HepG2 (cell line): ENCODE data around the gene YIF1A. TPM values are rescaled to one million over a fixed set of nuclear protein-coding genes. Genes with fewer than 3 reads are reported as not detected.

ENCODE experiments used
- ARHGAP35 ChIP-seq: sonication (generic); formaldehyde crosslinking; IDR thresholded peaks from 2 replicates; pipeline ENCODE4 v1.9.0; 2022; ENCODE audit warnings: mild to moderate bottlenecking, inconsistent platforms, moderate library complexity, missing genetic modification reagents, borderline replicate concordance
- ARID2 ChIP-seq: sonication (generic); formaldehyde crosslinking; IDR thresholded peaks from 2 replicates; pipeline ENCODE4 v1.8.1; 2022; ENCODE audit warnings: mild to moderate bottlenecking, missing genetic modification reagents, borderline replicate concordance
- DNMT1 ChIP-seq: sonication (generic); formaldehyde crosslinking; IDR thresholded peaks from 2 replicates; pipeline ENCODE4 v1.5.1; 2020; ENCODE audit warnings: mild to moderate bottlenecking, missing genetic modification reagents
- HMG20A ChIP-seq: IDR thresholded peaks from 2 replicates; pipeline ENCODE4 v1.6.1; 2016; ENCODE audit warnings: borderline replicate concordance
- MBNL3 ChIP-seq: fragments of 250-450 bp; sonication (Bioruptor Pico); conservative IDR thresholded peaks from 2 replicates; pipeline ENCODE4 v1.8.0; 2022; ENCODE audit warnings: mild to moderate bottlenecking, inconsistent platforms
- NR2C2 ChIP-seq: sonication (generic); formaldehyde crosslinking; IDR thresholded peaks from 2 replicates; pipeline ENCODE4 v1.4.0; 2020; ENCODE audit warnings: missing genetic modification reagents, mild to moderate bottlenecking, moderate library complexity, borderline replicate concordance
- YY1 ChIP-seq: IDR thresholded peaks from 2 replicates; pipeline ENCODE4 v1.6.1; 2011; ENCODE audit warnings: low read length, low read depth, moderate library complexity, mild to moderate bottlenecking; ENCODE audit not compliant: insufficient read depth, insufficient replicate concordance
- ZNF354B ChIP-seq: sonication (generic); formaldehyde crosslinking; IDR thresholded peaks from 2 replicates; pipeline ENCODE4 v1.8.0; 2022; ENCODE audit warnings: mild to moderate bottlenecking, missing genetic modification reagents
- ZNF501 ChIP-seq: sonication (generic); formaldehyde crosslinking; IDR thresholded peaks from 2 replicates; pipeline ENCODE4 v1.5.1; 2020; ENCODE audit warnings: mild to moderate bottlenecking, moderate library complexity, missing genetic modification reagents
- ZNF777 ChIP-seq: sonication (generic); formaldehyde crosslinking; IDR thresholded peaks from 2 replicates; pipeline ENCODE4 v1.4.0; 2020; ENCODE audit warnings: missing genetic modification reagents
- ZNF850 ChIP-seq: sonication (generic); formaldehyde crosslinking; conservative IDR thresholded peaks from 2 replicates; pipeline ENCODE4 v1.9.0; 2021; ENCODE audit warnings: mild to moderate bottlenecking, missing genetic modification reagents
- ZNF883 ChIP-seq: sonication (generic); formaldehyde crosslinking; IDR thresholded peaks from 2 replicates; pipeline ENCODE4 v1.5.1; 2020; ENCODE audit warnings: mild to moderate bottlenecking, missing genetic modification reagents; ENCODE audit errors: not compliant biosample characterization
- polyA plus RNA-seq, 8 experiments: library from polyadenylated mRNA; depleted of rRNA in 3 of 8; stranded (reverse) in 7 of 8; unstranded in 1 of 8; fragments of >200 nt; fragmentation: Illumina TruSeq in 4 of 8; extraction: Trizol in 4 of 8; gene quantifications; 2 replicates each; pipeline versions ENCODE4 v1.2.1 to v1.2.3, GENCODE V29; 2011 to 2016; ENCODE audit warnings: low read depth in 4 of 8, missing spikeins in 1 of 8, mixed read lengths in 1 of 8; ENCODE audit not compliant: insufficient read depth in 1 of 8
- total RNA-seq, 5 experiments: library from RNA; depleted of rRNA; stranded (reverse); fragments of >200 nt; fragmentation: Illumina TruSeq; extraction: Trizol; gene quantifications; 2 replicates each; pipeline ENCODE4 v1.2.3, GENCODE V29; 2016; ENCODE audit warnings: low read depth in 1 of 5
- TF ChIP-seq, protein P1 (sequence below): sonication (generic); formaldehyde crosslinking; IDR thresholded peaks from 2 replicates; pipeline ENCODE4 v1.5.1; 2020; ENCODE audit warnings: missing genetic modification reagents, mild to moderate bottlenecking, borderline replicate concordance
- TF ChIP-seq, protein P2 (sequence below): sonication (generic); formaldehyde crosslinking; IDR thresholded peaks from 2 replicates; pipeline ENCODE4 v1.4.0; 2020; ENCODE audit warnings: mild to moderate bottlenecking, missing genetic modification reagents, borderline replicate concordance
- TF ChIP-seq, protein P3 (sequence below): sonication (generic); formaldehyde crosslinking; IDR thresholded peaks from 2 replicates; pipeline ENCODE4 v1.4.0; 2020; ENCODE audit warnings: missing genetic modification reagents
- TF ChIP-seq, protein P4 (sequence below): sonication (generic); formaldehyde crosslinking; IDR thresholded peaks from 2 replicates; pipeline ENCODE4 v1.4.0; 2020; ENCODE audit warnings: missing genetic modification reagents
- TF ChIP-seq, protein P5 (sequence below): sonication (generic); formaldehyde crosslinking; IDR thresholded peaks from 2 replicates; pipeline ENCODE4 v1.8.0; 2022; ENCODE audit warnings: missing genetic modification reagents, mild to moderate bottlenecking, moderate library complexity, borderline replicate concordance

Gene YIF1A
- total and polyA plus RNA-seq, 2 of the 13 experiments (the other 11 are each of a cell fraction or from before 2014, with no cell fraction given) = 133 to 145 TPM

DNA sequence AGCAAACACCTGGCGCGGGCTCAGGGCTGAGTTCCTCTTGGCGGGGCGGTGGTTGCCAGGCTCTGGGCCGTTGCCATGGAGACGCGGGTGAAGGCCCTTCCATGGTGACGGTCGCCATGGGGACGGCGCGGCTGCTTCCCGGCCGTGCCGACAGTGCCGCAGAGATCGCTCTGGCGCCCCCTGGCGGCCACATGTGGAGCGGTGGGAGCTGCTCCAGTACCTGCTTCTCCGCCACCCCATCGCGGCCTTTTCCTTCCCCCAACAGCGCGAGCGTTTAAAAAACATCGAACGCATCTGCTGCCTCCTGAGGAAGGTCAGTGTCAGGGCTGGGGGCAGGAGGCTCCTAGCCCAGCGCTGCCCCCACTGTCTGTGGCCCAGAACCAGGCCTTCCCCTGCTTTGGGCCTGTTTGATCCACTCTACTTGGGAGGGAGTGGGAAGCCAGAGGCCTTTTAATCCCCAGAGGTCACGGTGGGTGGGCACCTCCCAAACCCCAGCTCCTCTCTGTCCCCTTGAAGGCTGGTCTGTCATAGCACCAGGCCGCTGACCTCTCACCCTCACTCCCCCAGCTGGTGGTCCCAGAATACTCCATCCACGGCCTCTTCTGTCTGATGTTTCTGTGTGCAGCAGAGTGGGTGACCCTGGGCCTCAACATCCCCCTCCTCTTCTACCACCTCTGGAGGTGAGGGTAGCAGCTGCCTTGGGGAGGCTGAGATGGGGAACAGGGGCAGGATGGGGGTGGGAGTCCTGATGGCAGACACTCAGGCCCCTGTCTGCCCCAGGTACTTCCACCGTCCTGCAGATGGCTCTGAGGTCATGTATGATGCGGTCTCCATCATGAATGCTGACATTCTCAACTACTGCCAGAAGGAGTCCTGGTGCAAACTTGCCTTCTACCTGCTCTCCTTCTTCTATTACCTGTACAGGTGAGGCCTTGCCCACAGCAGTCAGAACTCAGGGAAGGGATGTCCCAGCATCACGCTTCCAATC lies 6.2 kb downstream of the YIF1A start (continued):
- TF ChIP-seq MBNL3 (CRISPR knock-in tag) = no peak
- TF ChIP-seq, protein P1, sequence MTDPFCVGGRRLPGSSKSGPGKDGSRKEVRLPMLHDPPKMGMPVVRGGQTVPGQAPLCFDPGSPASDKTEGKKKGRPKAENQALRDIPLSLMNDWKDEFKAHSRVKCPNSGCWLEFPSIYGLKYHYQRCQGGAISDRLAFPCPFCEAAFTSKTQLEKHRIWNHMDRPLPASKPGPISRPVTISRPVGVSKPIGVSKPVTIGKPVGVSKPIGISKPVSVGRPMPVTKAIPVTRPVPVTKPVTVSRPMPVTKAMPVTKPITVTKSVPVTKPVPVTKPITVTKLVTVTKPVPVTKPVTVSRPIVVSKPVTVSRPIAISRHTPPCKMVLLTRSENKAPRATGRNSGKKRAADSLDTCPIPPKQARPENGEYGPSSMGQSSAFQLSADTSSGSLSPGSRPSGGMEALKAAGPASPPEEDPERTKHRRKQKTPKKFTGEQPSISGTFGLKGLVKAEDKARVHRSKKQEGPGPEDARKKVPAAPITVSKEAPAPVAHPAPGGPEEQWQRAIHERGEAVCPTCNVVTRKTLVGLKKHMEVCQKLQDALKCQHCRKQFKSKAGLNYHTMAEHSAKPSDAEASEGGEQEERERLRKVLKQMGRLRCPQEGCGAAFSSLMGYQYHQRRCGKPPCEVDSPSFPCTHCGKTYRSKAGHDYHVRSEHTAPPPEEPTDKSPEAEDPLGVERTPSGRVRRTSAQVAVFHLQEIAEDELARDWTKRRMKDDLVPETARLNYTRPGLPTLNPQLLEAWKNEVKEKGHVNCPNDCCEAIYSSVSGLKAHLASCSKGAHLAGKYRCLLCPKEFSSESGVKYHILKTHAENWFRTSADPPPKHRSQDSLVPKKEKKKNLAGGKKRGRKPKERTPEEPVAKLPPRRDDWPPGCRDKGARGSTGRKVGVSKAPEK (CRISPR knock-in tag) = 0 out of 2 replicates have a peak, but pooled peaks have one; percentile 46
- TF ChIP-seq, protein P2, sequence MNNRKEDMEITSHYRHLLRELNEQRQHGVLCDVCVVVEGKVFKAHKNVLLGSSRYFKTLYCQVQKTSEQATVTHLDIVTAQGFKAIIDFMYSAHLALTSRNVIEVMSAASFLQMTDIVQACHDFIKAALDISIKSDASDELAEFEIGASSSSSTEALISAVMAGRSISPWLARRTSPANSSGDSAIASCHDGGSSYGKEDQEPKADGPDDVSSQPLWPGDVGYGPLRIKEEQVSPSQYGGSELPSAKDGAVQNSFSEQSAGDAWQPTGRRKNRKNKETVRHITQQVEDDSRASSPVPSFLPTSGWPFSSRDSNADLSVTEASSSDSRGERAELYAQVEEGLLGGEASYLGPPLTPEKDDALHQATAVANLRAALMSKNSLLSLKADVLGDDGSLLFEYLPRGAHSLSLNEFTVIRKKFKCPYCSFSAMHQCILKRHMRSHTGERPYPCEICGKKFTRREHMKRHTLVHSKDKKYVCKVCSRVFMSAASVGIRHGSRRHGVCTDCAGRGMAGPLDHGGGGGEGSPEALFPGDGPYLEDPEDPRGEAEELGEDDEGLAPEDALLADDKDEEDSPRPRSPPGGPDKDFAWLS (CRISPR knock-in tag) = no peak
- TF ChIP-seq YY1 = peak; percentile 61
- TF ChIP-seq, protein P3, sequence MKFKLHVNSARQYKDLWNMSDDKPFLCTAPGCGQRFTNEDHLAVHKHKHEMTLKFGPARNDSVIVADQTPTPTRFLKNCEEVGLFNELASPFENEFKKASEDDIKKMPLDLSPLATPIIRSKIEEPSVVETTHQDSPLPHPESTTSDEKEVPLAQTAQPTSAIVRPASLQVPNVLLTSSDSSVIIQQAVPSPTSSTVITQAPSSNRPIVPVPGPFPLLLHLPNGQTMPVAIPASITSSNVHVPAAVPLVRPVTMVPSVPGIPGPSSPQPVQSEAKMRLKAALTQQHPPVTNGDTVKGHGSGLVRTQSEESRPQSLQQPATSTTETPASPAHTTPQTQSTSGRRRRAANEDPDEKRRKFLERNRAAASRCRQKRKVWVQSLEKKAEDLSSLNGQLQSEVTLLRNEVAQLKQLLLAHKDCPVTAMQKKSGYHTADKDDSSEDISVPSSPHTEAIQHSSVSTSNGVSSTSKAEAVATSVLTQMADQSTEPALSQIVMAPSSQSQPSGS = peak; percentile 71; the same call in 1 of the 2 replicates
- TF ChIP-seq ZNF850 (CRISPR knock-in tag) = no peak
- TF ChIP-seq, protein P4, sequence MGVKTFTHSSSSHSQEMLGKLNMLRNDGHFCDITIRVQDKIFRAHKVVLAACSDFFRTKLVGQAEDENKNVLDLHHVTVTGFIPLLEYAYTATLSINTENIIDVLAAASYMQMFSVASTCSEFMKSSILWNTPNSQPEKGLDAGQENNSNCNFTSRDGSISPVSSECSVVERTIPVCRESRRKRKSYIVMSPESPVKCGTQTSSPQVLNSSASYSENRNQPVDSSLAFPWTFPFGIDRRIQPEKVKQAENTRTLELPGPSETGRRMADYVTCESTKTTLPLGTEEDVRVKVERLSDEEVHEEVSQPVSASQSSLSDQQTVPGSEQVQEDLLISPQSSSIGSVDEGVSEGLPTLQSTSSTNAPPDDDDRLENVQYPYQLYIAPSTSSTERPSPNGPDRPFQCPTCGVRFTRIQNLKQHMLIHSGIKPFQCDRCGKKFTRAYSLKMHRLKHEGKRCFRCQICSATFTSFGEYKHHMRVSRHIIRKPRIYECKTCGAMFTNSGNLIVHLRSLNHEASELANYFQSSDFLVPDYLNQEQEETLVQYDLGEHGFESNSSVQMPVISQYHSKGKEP (CRISPR knock-in tag) = no peak
- no peak for TF ChIP-seq DNMT1 (CRISPR knock-in tag)
- TF ChIP-seq ZNF777 (CRISPR knock-in tag) = no peak
- TF ChIP-seq, protein P5, sequence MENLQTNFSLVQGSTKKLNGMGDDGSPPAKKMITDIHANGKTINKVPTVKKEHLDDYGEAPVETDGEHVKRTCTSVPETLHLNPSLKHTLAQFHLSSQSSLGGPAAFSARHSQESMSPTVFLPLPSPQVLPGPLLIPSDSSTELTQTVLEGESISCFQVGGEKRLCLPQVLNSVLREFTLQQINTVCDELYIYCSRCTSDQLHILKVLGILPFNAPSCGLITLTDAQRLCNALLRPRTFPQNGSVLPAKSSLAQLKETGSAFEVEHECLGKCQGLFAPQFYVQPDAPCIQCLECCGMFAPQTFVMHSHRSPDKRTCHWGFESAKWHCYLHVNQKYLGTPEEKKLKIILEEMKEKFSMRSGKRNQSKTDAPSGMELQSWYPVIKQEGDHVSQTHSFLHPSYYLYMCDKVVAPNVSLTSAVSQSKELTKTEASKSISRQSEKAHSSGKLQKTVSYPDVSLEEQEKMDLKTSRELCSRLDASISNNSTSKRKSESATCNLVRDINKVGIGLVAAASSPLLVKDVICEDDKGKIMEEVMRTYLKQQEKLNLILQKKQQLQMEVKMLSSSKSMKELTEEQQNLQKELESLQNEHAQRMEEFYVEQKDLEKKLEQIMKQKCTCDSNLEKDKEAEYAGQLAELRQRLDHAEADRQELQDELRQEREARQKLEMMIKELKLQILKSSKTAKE (CRISPR knock-in tag) = no peak
- no peak for TF ChIP-seq ZNF354B (CRISPR knock-in tag)
- peak; percentile 57; the same call in 1 of the 2 replicates for TF ChIP-seq ZNF501 (CRISPR knock-in tag)
- no peak for TF ChIP-seq ARID2
- TF ChIP-seq HMG20A (CRISPR knock-in tag) = no peak
- TF ChIP-seq ZNF883 (CRISPR knock-in tag) = no peak
- no peak for TF ChIP-seq ARHGAP35 (CRISPR knock-in tag)
- TF ChIP-seq NR2C2 (CRISPR knock-in tag) = 0 out of 2 replicates have a peak, but pooled peaks have one; percentile 33
